K562 (cell line): ENCODE results near the gene LPAR4. TPM values are rescaled to one million over a fixed set of nuclear protein-coding genes. Genes with fewer than 3 reads are reported as not detected.

Source experiments
- ATAC-seq: fragments of 200-7000 bp; cut with Tn5 transposase; 3 replicates; pipeline ENCODE4 v1.9.1; 2020; ENCODE audit warnings: moderate library complexity
- BruUV-seq: library from RNA; stranded (reverse); fragments of 400-500 nt; replicated peaks from 2 replicates; lab custom pipeline; 2021; lab: Mats Ljungman, UMichigan
- CTCF ChIA-PET: fragments of 300-600 bp; formaldehyde crosslinking; extraction: SDS; loops from one replicate; lab custom pipeline; 2021; ENCODE audit warnings: low intra/inter-chr PET ratio; lab: Yijun Ruan, JAX
- POLR2A ChIA-PET: fragments of 300-600, 350-650 bp; sonication (Branson Sonifier 250); formaldehyde crosslinking; extraction: SDS; loops from one replicate; lab custom pipeline; 2021; ENCODE audit warnings: antibody characterized with exemption, inconsistent platforms; lab: Yijun Ruan, JAX
- DNase-seq, 4 experiments: peaks; one replicate each; pipeline versions ENCODE4 v3.0.0 to v3.0.0-alpha.2; 2011 to 2018; ENCODE audit warnings: low spot score in 3 of 4, mixed read lengths in 3 of 4; ENCODE audit errors: extremely low read depth in 1 of 4
- FAIRE-seq: peaks from 2 replicates; lab custom pipeline; 2011; peaks lifted over from hg19 to GRCh38; lab: Jason Lieb, UNC
- H2AFZ ChIP-seq: 2 replicates; pipeline ENCODE4 v1.6.0; 2011; ENCODE audit warnings: low read depth, low read length, control low read depth, inconsistent platforms
- H3K27ac ChIP-seq: fragments of 200-600 bp; 3 replicates; pipeline ENCODE4 v1.8.0; 2011; ENCODE audit warnings: low read depth, mild to moderate bottlenecking, control low read depth, inconsistent platforms, low read length, moderate library complexity, mixed read lengths; ENCODE audit errors: extremely low read depth
- H3K27me3 ChIP-seq, 2 experiments: fragments of 300-600 bp in 1 of 2; 2 replicates in 1 of 2; 3 replicates in 1 of 2; pipeline versions ENCODE4 v1.6.0 to v1.8.0; 2011; ENCODE audit warnings: inconsistent platforms in 2 of 2, low read length in 2 of 2, mild to moderate bottlenecking in 1 of 2, mixed read lengths in 1 of 2, moderate library complexity in 1 of 2; ENCODE audit not compliant: control insufficient read depth in 2 of 2, insufficient read depth in 2 of 2
- H3K36me3 ChIP-seq: fragments of 300-600 bp; 3 replicates; pipeline ENCODE4 v1.8.0; 2011; ENCODE audit warnings: mild to moderate bottlenecking, low read length, inconsistent platforms; ENCODE audit not compliant: control insufficient read depth, insufficient read depth
- H3K4me1 ChIP-seq, 2 experiments: fragments of 200-600 bp in 1 of 2; replicated peaks in 1 of 2; 2 replicates in 1 of 2; 3 replicates in 1 of 2; pipeline versions ENCODE4 v1.5.1 to v1.8.0; 2011; ENCODE audit warnings: inconsistent platforms in 2 of 2, low read length in 2 of 2, mild to moderate bottlenecking in 1 of 2, mixed read lengths in 1 of 2, moderate library complexity in 1 of 2; ENCODE audit not compliant: control insufficient read depth in 2 of 2, insufficient read depth in 2 of 2
- H3K4me2 ChIP-seq: 2 replicates; pipeline ENCODE4 v1.6.1; 2011; ENCODE audit warnings: low read length, control low read depth, inconsistent platforms, mixed read lengths; ENCODE audit not compliant: insufficient read depth
- H3K4me3 ChIP-seq: fragments of 200-600 bp; sonication (generic), shearing (Covaris generic); 2 replicates; pipeline ENCODE4 v1.5.1; 2016; ENCODE audit warnings: control low read depth, inconsistent platforms
- H3K79me2 ChIP-seq: fragments of 200-600 bp; 3 replicates; pipeline ENCODE4 v1.8.0; 2011; ENCODE audit warnings: low read length, inconsistent platforms; ENCODE audit not compliant: control insufficient read depth, insufficient read depth
- H3K9ac ChIP-seq, 2 experiments: 2 replicates each; pipeline versions ENCODE4 v1.6.0 to v1.6.1; 2011; ENCODE audit warnings: low read depth in 2 of 2, low read length in 2 of 2, control low read depth in 1 of 2, inconsistent platforms in 1 of 2, mild to moderate bottlenecking in 1 of 2, mixed read lengths in 1 of 2; ENCODE audit not compliant: insufficient read depth in 1 of 2
- H3K9me1 ChIP-seq: one replicate; pipeline ENCODE4 v1.6.0; 2011; ENCODE audit warnings: inconsistent platforms, mild to moderate bottlenecking, low read length, moderate library complexity; ENCODE audit not compliant: control insufficient read depth, insufficient read depth
- H3K9me3 ChIP-seq: replicated peaks from 2 replicates; pipeline ENCODE4 v1.5.1; 2011; ENCODE audit warnings: low read depth, low read length, inconsistent platforms; ENCODE audit not compliant: control insufficient read depth, insufficient read depth
- H4K20me1 ChIP-seq: replicated peaks from 2 replicates; pipeline ENCODE4 v1.6.1; 2011; ENCODE audit warnings: low read length, inconsistent platforms, mixed read lengths; ENCODE audit not compliant: control insufficient read depth, insufficient read depth
- BCLAF1 ChIP-seq, 2 experiments: fragments of 450-650 bp in 1 of 2; IDR thresholded peaks; 2 replicates each; pipeline ENCODE4 v1.6.1; 2011 to 2017; ENCODE audit warnings: low read depth in 2 of 2, antibody characterized with exemption in 1 of 2, borderline replicate concordance in 1 of 2, low read length in 1 of 2, mild to moderate bottlenecking in 1 of 2, mixed read lengths in 1 of 2; ENCODE audit not compliant: control insufficient read depth in 1 of 2
- CC2D1A ChIP-seq: fragments of 450-650 bp; IDR thresholded peaks from 2 replicates; pipeline ENCODE4 v1.6.1; 2017; ENCODE audit warnings: mild to moderate bottlenecking
- CCAR2 ChIP-seq: fragments of 200-400 bp; formaldehyde crosslinking; IDR thresholded peaks from 2 replicates; pipeline ENCODE4 v1.6.1; 2017; ENCODE audit warnings: mild to moderate bottlenecking, low read depth, low read length
- EHMT2 ChIP-seq: fragments of 450-650 bp; IDR thresholded peaks from 2 replicates; pipeline ENCODE4 v1.6.1; 2018; ENCODE audit warnings: antibody characterized with exemption
- EP400 ChIP-seq: fragments of 450-650 bp; IDR thresholded peaks from 2 replicates; pipeline ENCODE4 v1.6.1; 2017; ENCODE audit warnings: antibody characterized with exemption, mild to moderate bottlenecking, moderate library complexity
- FOXJ2 ChIP-seq: fragments of 200-800 bp; sonication (Bioruptor generic); IDR thresholded peaks from 2 replicates; pipeline ENCODE4 v1.6.1; 2016; ENCODE audit warnings: missing genetic modification characterization, missing compliant biosample characterization
- KLF1 ChIP-seq: fragments of 450-650 bp; IDR thresholded peaks from 2 replicates; pipeline ENCODE4 v1.6.1; 2016; ENCODE audit warnings: missing genetic modification characterization, missing compliant biosample characterization
- MTA1 ChIP-seq: fragments of 450-650 bp; IDR thresholded peaks from 2 replicates; pipeline ENCODE4 v1.6.1; 2017; ENCODE audit warnings: borderline replicate concordance
- MTA2 ChIP-seq: fragments of 450-650 bp; IDR thresholded peaks from 2 replicates; pipeline ENCODE4 v1.6.1; 2016; ENCODE audit warnings: low read depth
- MTA3 ChIP-seq: fragments of 450-650 bp; formaldehyde crosslinking; IDR thresholded peaks from 2 replicates; pipeline ENCODE4 v1.6.1; 2017; ENCODE audit warnings: mild to moderate bottlenecking, borderline replicate concordance
- NFIC ChIP-seq: fragments of 450-650 bp; IDR thresholded peaks from 2 replicates; pipeline ENCODE4 v1.6.1; 2017; ENCODE audit warnings: mild to moderate bottlenecking, inconsistent platforms
- OTX1 ChIP-seq: fragments of 450-650 bp; formaldehyde crosslinking; IDR thresholded peaks from 2 replicates; pipeline ENCODE4 v1.4.0; 2022; ENCODE audit warnings: mild to moderate bottlenecking
- SIN3A ChIP-seq, 2 experiments: fragments of 150-350 bp in 1 of 2; IDR thresholded peaks; 2 replicates each; pipeline ENCODE4 v1.6.1; 2011 to 2016; ENCODE audit warnings: borderline replicate concordance in 2 of 2, low read depth in 2 of 2, low read length in 2 of 2, mild to moderate bottlenecking in 2 of 2, moderate library complexity in 2 of 2; ENCODE audit not compliant: control insufficient read depth in 1 of 2
- TFAM ChIP-seq: fragments of 250-450 bp; sonication (Bioruptor Pico); conservative IDR thresholded peaks from 2 replicates; pipeline ENCODE4 v1.5.0; 2021; ENCODE audit warnings: mild to moderate bottlenecking, moderate library complexity
- WGBS: fragments of 100-300 bp; shearing (Covaris generic); methylation state at CpG from one replicate; pipeline ENCODE4 v1.1.6; 2016; ENCODE audit warnings: low coverage, mixed read lengths; ENCODE audit not compliant: insufficient coverage; ENCODE audit errors: missing lambda C conversion rate; 5-methylcytosine and 5-hydroxymethylcytosine counted together
- in situ Hi-C: fragments of 300-500 bp; cut with MboI; formaldehyde crosslinking; loops from 4 replicates; pipeline ENCODE4 v1.15.0; 2018; ENCODE audit warnings: inconsistent platforms, mixed read lengths
- intact Hi-C: fragments of 100-400 bp; cut with micrococcal nuclease; formaldehyde crosslinking; loops from 2 replicates; pipeline ENCODE4 v1.14.2; 2022
- polyA plus RNA-seq, 8 experiments: library from polyadenylated mRNA; depleted of rRNA in 4 of 8; stranded (reverse) in 5 of 8; unstranded in 3 of 8; fragments of >200 nt; fragmentation: Nextera tagmentation in 2 of 8; fragmentation: Illumina TruSeq in 1 of 8; extraction: Ambion mirVana in 2 of 8; extraction: Trizol in 1 of 8; gene quantifications; 2 replicates each; pipeline versions ENCODE4 v1.2.1 to v1.2.3, GENCODE V29; 2011 to 2014; ENCODE audit warnings: inconsistent platforms in 1 of 8, missing spikeins in 1 of 8
- total RNA-seq, 7 experiments: library from RNA; depleted of rRNA in 6 of 7; stranded (reverse); fragments of >200 nt in 6 of 7; fragmentation: Illumina TruSeq in 2 of 7; extraction: Trizol in 2 of 7; gene quantifications; 2 replicates each; pipeline versions ENCODE4 v1.2.1 to v1.2.3, GENCODE V29; 2011 to 2021; ENCODE audit warnings: low replicate concordance in 1 of 7
- TF ChIP-seq, protein P1 (sequence below): sonication (generic); formaldehyde crosslinking; IDR thresholded peaks from 2 replicates; pipeline ENCODE4 v1.8.0; 2022; ENCODE audit warnings: missing genetic modification reagents, mild to moderate bottlenecking, moderate library complexity, borderline replicate concordance
- TF ChIP-seq, protein P2 (sequence below): sonication (generic); formaldehyde crosslinking; IDR thresholded peaks from 2 replicates; pipeline ENCODE4 v1.8.1; 2023; ENCODE audit warnings: mild to moderate bottlenecking, missing genetic modification reagents

LPAR4 gene
- total and polyA plus RNA-seq, 9 of the 15 experiments (the other 6 are each of a cell fraction or from before 2014, with no cell fraction given), result not detected

DNA sequence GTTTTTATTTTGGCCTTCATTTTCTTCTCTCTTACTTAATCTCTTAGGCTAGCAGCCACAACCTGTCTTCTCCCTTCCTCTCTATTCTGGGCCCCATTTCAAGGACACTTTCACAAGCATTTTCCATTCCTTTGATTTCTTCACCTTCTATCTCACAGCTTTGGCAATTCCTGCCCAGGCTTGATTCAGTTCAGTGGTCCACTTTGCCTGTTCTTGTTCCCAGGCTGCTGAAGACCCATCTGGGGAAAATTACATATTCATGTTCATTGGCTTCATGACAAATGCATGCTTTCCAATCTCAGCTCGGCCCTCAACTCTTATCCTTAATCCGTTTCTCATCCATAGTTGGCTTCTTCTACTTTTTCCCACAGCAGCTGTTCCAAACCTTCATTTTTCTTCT is 38.7 kb upstream of the LPAR4 start:
- ATAC-seq (no peak), DNase-seq (no peak), FAIRE-seq (no peak)
- in situ Hi-C loops, result no loop called here
- intact Hi-C loops, result no loop called here
- WGBS, result 6% methylated on average over 2 of the region's 2 CpGs
- Histone ChIP-seq H3K27ac (no peak overlapping the region), H3K4me3 (no peak overlapping the region), H3K4me2 (no peak overlapping the region), H3K9me1 (no peaks in the 10 kb centered on the region), H2AFZ (no peak overlapping the region), H3K9me3 (no peaks in the 10 kb centered on the region), H3K27me3 (no peaks in the 10 kb centered on the region), H3K36me3 (no peaks in the 10 kb centered on the region), H4K20me1 (no peaks in the 10 kb centered on the region), H3K9ac (no peak overlapping the region), H3K4me1 (no peaks in the 10 kb centered on the region), H3K79me2 (no peaks in the 10 kb centered on the region)
- TF ChIP-seq, protein P1, sequence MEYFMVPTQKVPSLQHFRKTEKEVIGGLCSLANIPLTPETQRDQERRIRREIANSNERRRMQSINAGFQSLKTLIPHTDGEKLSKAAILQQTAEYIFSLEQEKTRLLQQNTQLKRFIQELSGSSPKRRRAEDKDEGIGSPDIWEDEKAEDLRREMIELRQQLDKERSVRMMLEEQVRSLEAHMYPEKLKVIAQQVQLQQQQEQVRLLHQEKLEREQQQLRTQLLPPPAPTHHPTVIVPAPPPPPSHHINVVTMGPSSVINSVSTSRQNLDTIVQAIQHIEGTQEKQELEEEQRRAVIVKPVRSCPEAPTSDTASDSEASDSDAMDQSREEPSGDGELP (CRISPR knock-in tag), result no peak
- TF ChIP-seq CCAR2 (no peak), BCLAF1 (IDR thresholded peaks at IDR 0.05; ENCODE audit: borderline replicate concordance in 1 of 2, control insufficient read depth in 1 of 2, low read depth in 2 of 2, low read length in 1 of 2) (no peak), MTA3 (no peak), TFAM (CRISPR knock-in tag) (no peak), CC2D1A (no peak), OTX1 (CRISPR knock-in tag) (no peak), EHMT2 (no peak), NFIC (no peak), SIN3A (IDR thresholded peaks at IDR 0.05; ENCODE audit: borderline replicate concordance in 2 of 2, control insufficient read depth in 1 of 2, low read depth in 2 of 2, low read length in 2 of 2) (no peak), FOXJ2 (tag) (no peak), MTA2 (no peak), KLF1 (no peak), EP400 (no peak), MTA1 (no peak)
- TF ChIP-seq, protein P2, sequence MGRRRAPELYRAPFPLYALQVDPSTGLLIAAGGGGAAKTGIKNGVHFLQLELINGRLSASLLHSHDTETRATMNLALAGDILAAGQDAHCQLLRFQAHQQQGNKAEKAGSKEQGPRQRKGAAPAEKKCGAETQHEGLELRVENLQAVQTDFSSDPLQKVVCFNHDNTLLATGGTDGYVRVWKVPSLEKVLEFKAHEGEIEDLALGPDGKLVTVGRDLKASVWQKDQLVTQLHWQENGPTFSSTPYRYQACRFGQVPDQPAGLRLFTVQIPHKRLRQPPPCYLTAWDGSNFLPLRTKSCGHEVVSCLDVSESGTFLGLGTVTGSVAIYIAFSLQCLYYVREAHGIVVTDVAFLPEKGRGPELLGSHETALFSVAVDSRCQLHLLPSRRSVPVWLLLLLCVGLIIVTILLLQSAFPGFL (CRISPR knock-in tag), result no peak
- CTCF ChIA-PET, result no interaction called here
- no TSS peak for BruUV-seq
- POLR2A ChIA-PET, result interaction anchor here (0.5 kb wide), 1 partner anchor 15 kb away, joined by 4 read pairs; no protein-coding TSS in a partner anchor
